HL-60 (cell line): ENCODE measurements around the gene UTF1.

ENCODE experiments used
- DNase-seq, 2 experiments: peaks; one replicate each; pipeline ENCODE4 v3.0.0-alpha.2; 2010 to 2020; ENCODE audit warnings: low read depth in 1 of 2, low spot score in 1 of 2
- H3K27ac ChIP-seq: fragments of 250-450 bp; sonication (Bioruptor Pico); replicated peaks from 2 replicates; pipeline ENCODE4 v1.5.1; 2020; ENCODE audit warnings: mild to moderate bottlenecking, moderate library complexity
- H3K27me3 ChIP-seq: fragments of 250-450 bp; sonication (Bioruptor Pico); 2 replicates; pipeline ENCODE4 v1.5.1; 2021; ENCODE audit warnings: mild to moderate bottlenecking, moderate library complexity; ENCODE audit not compliant: insufficient read depth, poor library complexity, severe bottlenecking
- H3K4me3 ChIP-seq: replicated peaks from 2 replicates; pipeline ENCODE4 v1.5.1; 2011; ENCODE audit warnings: mild to moderate bottlenecking, control low read depth, low read length; ENCODE audit not compliant: insufficient read depth
- CTCF ChIP-seq: IDR thresholded peaks from one replicate; pipeline ENCODE4 v1.5.1; 2011; ENCODE audit warnings: low read length, control low read depth, inconsistent platforms; ENCODE audit not compliant: insufficient read depth
- GABPA ChIP-seq: IDR thresholded peaks from 2 replicates; pipeline ENCODE4 v1.6.1; 2012; ENCODE audit warnings: low read depth
- POLR2AphosphoS5 ChIP-seq: IDR thresholded peaks from 2 replicates; pipeline ENCODE4 v1.6.1; 2012; ENCODE audit warnings: low read depth
- REST ChIP-seq: IDR thresholded peaks from 2 replicates; pipeline ENCODE4 v1.6.1; 2012; ENCODE audit warnings: low read depth; ENCODE audit not compliant: insufficient replicate concordance
- SPI1 ChIP-seq: IDR thresholded peaks from 2 replicates; pipeline ENCODE4 v1.6.1; 2012; ENCODE audit warnings: low read depth, mild to moderate bottlenecking, borderline replicate concordance

The UTF1 gene

GRCh38 chr10:133266056-133266795 lies 36.2 kb downstream of the UTF1 start:
- no peak for DNase-seq
- TF ChIP-seq POLR2AphosphoS5, result no peak
- TF ChIP-seq CTCF, result no peak
- TF ChIP-seq REST, result no peak
- TF ChIP-seq GABPA, result no peak
- TF ChIP-seq SPI1, result no peak
- H3K27ac ChIP-seq, result no peak overlapping the region
- H3K4me3 ChIP-seq, result no peak overlapping the region
- no peaks in the 10 kb centered on the region for H3K27me3 ChIP-seq

- DNase-seq, result no peak
- H3K27me3 ChIP-seq, result no peaks in the 10 kb centered on the region
- no peak overlapping the region for H3K27ac ChIP-seq
- H3K4me3 ChIP-seq, result no peak overlapping the region
- no peak for TF ChIP-seq GABPA
- TF ChIP-seq CTCF, result no peak
- TF ChIP-seq REST, result no peak
- TF ChIP-seq SPI1, result no peak
- TF ChIP-seq POLR2AphosphoS5, result no peak
Observed at GRCh38 chr10:133267293-133267692, 37.3 kb downstream of the UTF1 start.

GRCh38 chr10:133267829-133268228 lies 37.8 kb downstream of the UTF1 start:
- Histone ChIP-seq H3K27ac (no peak overlapping the region), H3K27me3 (no peaks in the 10 kb centered on the region), H3K4me3 (no peak overlapping the region)
- TF ChIP-seq CTCF (no peak), SPI1 (no peak), REST (no peak), GABPA (no peak), POLR2AphosphoS5 (no peak)
- no peak for DNase-seq
